ENCODE data around the gene FLNC.
A peak's percentile ranks its signal among the peaks of the same experiment; 100 is the strongest.

The FLNC gene

GRCh38 chr7:128853799-128854198, 23.6 kb downstream of the FLNC start:
- Mint-ChIP-seq H3K27me3 (peaks cover 8% of the 10 kb centered on the region), H3K27ac (no peak overlapping the region), H3K36me3 (peaks cover 1% of the 10 kb centered on the region), H3K4me1 (peaks cover 2% of the 10 kb centered on the region), H3K9me3 (no peaks in the 10 kb centered on the region), H3K4me3 (no peak overlapping the region)
- ATAC-seq (ENCODE audit: low read depth) (no peak), DNase-seq (ENCODE audit: low spot score in 2 of 2) (no peak)

GRCh38 chr7:128854396-128854795, 24.2 kb downstream of the FLNC start:
- no peaks in the 10 kb centered on the region for H3K9me3 Mint-ChIP-seq
- peaks cover 1% of the 10 kb centered on the region for H3K36me3 Mint-ChIP-seq
- DNase-seq (ENCODE audit: low spot score in 2 of 2) (no peak), ATAC-seq (ENCODE audit: low read depth) (no peak)
- no peak overlapping the region for H3K27ac Mint-ChIP-seq
- peaks cover 6% of the 10 kb centered on the region for H3K27me3 Mint-ChIP-seq
- H3K4me3 Mint-ChIP-seq: no peak overlapping the region
- peaks cover 2% of the 10 kb centered on the region for H3K4me1 Mint-ChIP-seq

- Mint-ChIP-seq H3K36me3 (peaks cover 1% of the 10 kb centered on the region), H3K27ac (no peak overlapping the region), H3K9me3 (no peaks in the 10 kb centered on the region), H3K27me3 (peaks cover 3% of the 10 kb centered on the region), H3K4me1 (peaks cover 2% of the 10 kb centered on the region), H3K4me3 (no peak overlapping the region)
- DNase-seq (ENCODE audit: low spot score in 2 of 2) (no peak), ATAC-seq (ENCODE audit: low read depth) (peak; percentile 45)
Observed at GRCh38 chr7:128855559-128855958, 25.4 kb downstream of the FLNC start.

- Mint-ChIP-seq H3K4me1 (peaks cover 2% of the 10 kb centered on the region), H3K4me3 (no peak overlapping the region), H3K27me3 (peaks cover 3% of the 10 kb centered on the region), H3K9me3 (no peaks in the 10 kb centered on the region), H3K36me3 (peaks cover 1% of the 10 kb centered on the region), H3K27ac (no peak overlapping the region)
- no peak for DNase-seq (ENCODE audit: low spot score in 2 of 2)
- no peak for ATAC-seq (ENCODE audit: low read depth)
Observed at GRCh38 chr7:128856001-128856718, 26.0 kb downstream of the FLNC start.

GRCh38 chr7:128858380-128859231, 28.4 kb downstream of the FLNC start:
- ATAC-seq (ENCODE audit: low read depth) (no peak), DNase-seq (ENCODE audit: low spot score in 2 of 2) (no peak)
- Mint-ChIP-seq H3K4me3 (no peak overlapping the region), H3K4me1 (peaks cover 8% of the 10 kb centered on the region), H3K36me3 (peaks cover 1% of the 10 kb centered on the region), H3K27me3 (peaks cover 2% of the 10 kb centered on the region), H3K27ac (no peak overlapping the region), H3K9me3 (no peaks in the 10 kb centered on the region)

GRCh38 chr7:128859232-128860157, 29.3 kb downstream of the FLNC start:
- H3K4me1 Mint-ChIP-seq: peaks cover 7% of the 10 kb centered on the region
- no peak for ATAC-seq (ENCODE audit: low read depth)

GRCh38 chr7:128860158-128861073, 30.2 kb downstream of the FLNC start:
- H3K4me3 Mint-ChIP-seq: no peak overlapping the region
- ATAC-seq (ENCODE audit: low read depth): no peak
- H3K36me3 Mint-ChIP-seq: peaks cover 5% of the 10 kb centered on the region
- H3K9me3 Mint-ChIP-seq: no peaks in the 10 kb centered on the region
- H3K27ac Mint-ChIP-seq: no peak overlapping the region
- peaks cover 12% of the 10 kb centered on the region for H3K4me1 Mint-ChIP-seq
- H3K27me3 Mint-ChIP-seq: no peaks in the 10 kb centered on the region
- DNase-seq (ENCODE audit: low spot score in 2 of 2): no peak

More at GRCh38 chr7:128859232-128860157, 29.3 kb downstream of the FLNC start:
- H3K27me3 Mint-ChIP-seq: no peaks in the 10 kb centered on the region
- no peak overlapping the region for H3K27ac Mint-ChIP-seq
- no peak overlapping the region for H3K4me3 Mint-ChIP-seq
- no peak for DNase-seq (ENCODE audit: low spot score in 2 of 2)
- H3K9me3 Mint-ChIP-seq: no peaks in the 10 kb centered on the region
- no peaks in the 10 kb centered on the region for H3K36me3 Mint-ChIP-seq

- Mint-ChIP-seq H3K27ac (peak overlapping the region; percentile 96), H3K4me3 (peak overlapping the region; percentile 94)
Observed at GRCh38 chr7:128861957-128862570, 31.9 kb downstream of the FLNC start.

GRCh38 chr7:128862571-128863432, 32.6 kb downstream of the FLNC start, which contains the start of gene ATP6V1F:
TSS of gene ATP6V1F (plus strand) at chr7:128862856. CDS start at chr7:128862905, 49 bp downstream.
- DNase-seq (ENCODE audit: low spot score in 2 of 2): peak; percentile 98 to 100
- Mint-ChIP-seq H3K4me3 (peak within 1 kb of the TSS; percentile 94), H3K4me1 (peaks cover 24% of the 10 kb centered on the region), H3K9me3 (no peaks in the 10 kb centered on the region), H3K27ac (peak within 1 kb of the TSS; percentile 96), H3K27me3 (no peaks in the 10 kb centered on the region), H3K36me3 (peaks cover 18% of the 10 kb centered on the region)
- peak; percentile 83 for ATAC-seq (ENCODE audit: low read depth)

More at GRCh38 chr7:128861957-128862570, 31.9 kb downstream of the FLNC start:
- no peaks in the 10 kb centered on the region for H3K27me3 Mint-ChIP-seq
- H3K9me3 Mint-ChIP-seq: no peaks in the 10 kb centered on the region
- H3K36me3 Mint-ChIP-seq: peaks cover 15% of the 10 kb centered on the region
- DNase-seq (ENCODE audit: low spot score in 2 of 2): no peak
- no peak for ATAC-seq (ENCODE audit: low read depth)
- peaks cover 21% of the 10 kb centered on the region for H3K4me1 Mint-ChIP-seq

- Mint-ChIP-seq H3K27me3 (no peaks in the 10 kb centered on the region), H3K4me3 (peak overlapping the region; percentile 94), H3K27ac (peak overlapping the region; percentile 96), H3K36me3 (peaks cover 19% of the 10 kb centered on the region), H3K4me1 (peaks cover 27% of the 10 kb centered on the region), H3K9me3 (no peaks in the 10 kb centered on the region)
- peak; percentile 21 for ATAC-seq (ENCODE audit: low read depth)
- DNase-seq (ENCODE audit: low spot score in 2 of 2): no peak
Observed at GRCh38 chr7:128863433-128863989, 33.3 kb downstream of the FLNC start.

GRCh38 chr7:128865303-128865702, 35.1 kb downstream of the FLNC start:
- no peak for ATAC-seq (ENCODE audit: low read depth)
- Mint-ChIP-seq H3K36me3 (peaks cover 19% of the 10 kb centered on the region), H3K27ac (peak overlapping the region; percentile 29), H3K27me3 (peaks cover 4% of the 10 kb centered on the region), H3K9me3 (no peaks in the 10 kb centered on the region), H3K4me3 (no peak overlapping the region), H3K4me1 (peaks cover 35% of the 10 kb centered on the region)
- DNase-seq (ENCODE audit: low spot score in 2 of 2): no peak

Data from memory B cell (primary cell).